OCI-LY7 (cell line): ENCODE results near the gene PEX11B. TPM values are rescaled to one million over a fixed set of nuclear protein-coding genes. Genes with fewer than 3 reads are reported as not detected.

Experiments used
- Bru-seq: library from RNA; stranded (reverse); fragments of 400-500 nt; gene quantifications from one replicate; lab custom pipeline; 2021; lab: Mats Ljungman, UMichigan
- BruChase-seq, 2 experiments: library from RNA; stranded (reverse); fragments of 400-500 nt; gene quantifications; one replicate each; lab custom pipeline; 2021; lab: Mats Ljungman, UMichigan
- BruUV-seq: library from RNA; stranded (reverse); fragments of 400-500 nt; replicated peaks from 2 replicates; lab custom pipeline; 2021; lab: Mats Ljungman, UMichigan
- CTCF ChIA-PET: fragments of 300-600 bp; sonication (Branson Sonifier 250); formaldehyde crosslinking; loops from one replicate; lab custom pipeline; 2022; ENCODE audit warnings: antibody characterized with exemption; ENCODE audit not compliant: unreplicated experiment; lab: Charles Lee
- POLR2A ChIA-PET: fragments of 300-600 bp; sonication (Branson Sonifier 250); formaldehyde crosslinking; loops from one replicate; lab custom pipeline; 2022; ENCODE audit warnings: antibody characterized with exemption; lab: Charles Lee
- DNase-seq: peaks from one replicate; pipeline ENCODE4 v3.0.0-alpha.2; 2015; ENCODE audit warnings: low spot score
- H2AFZ ChIP-seq: fragments of 200-600 bp; sonication (generic), shearing (Covaris generic); 2 replicates; pipeline ENCODE4 v1.6.1; 2014; ENCODE audit warnings: mild to moderate bottlenecking, antibody characterized with exemption, low read length, moderate library complexity
- H3K27ac ChIP-seq: fragments of 200-600 bp; sonication (generic); 2 replicates; pipeline ENCODE4 v1.5.1; 2014; ENCODE audit warnings: mixed run types, low read depth, mild to moderate bottlenecking, moderate library complexity, low read length, inconsistent platforms; ENCODE audit not compliant: poor library complexity, severe bottlenecking
- H3K36me3 ChIP-seq: fragments of 200-600 bp; sonication (generic); 2 replicates; pipeline ENCODE4 v1.6.1; 2014; ENCODE audit warnings: mild to moderate bottlenecking, antibody characterized with exemption, low read length, moderate library complexity, mixed read lengths; ENCODE audit not compliant: insufficient read depth
- H3K4me1 ChIP-seq: fragments of 200-600 bp; sonication (generic); 2 replicates; pipeline ENCODE4 v1.5.1; 2014; ENCODE audit warnings: mild to moderate bottlenecking, low read length; ENCODE audit not compliant: insufficient read depth, poor library complexity, severe bottlenecking
- H3K4me2 ChIP-seq: fragments of 200-600 bp; sonication (generic); 2 replicates; pipeline ENCODE4 v1.6.1; 2014; ENCODE audit warnings: mild to moderate bottlenecking, low read length
- H3K4me3 ChIP-seq: fragments of 200-600 bp; sonication (generic); 2 replicates; pipeline ENCODE4 v1.5.1; 2014; ENCODE audit warnings: mild to moderate bottlenecking, low read depth, low read length; ENCODE audit not compliant: poor library complexity, severe bottlenecking
- H3K79me2 ChIP-seq: fragments of 200-600 bp; sonication (generic); 2 replicates; pipeline ENCODE4 v1.6.1; 2016; ENCODE audit warnings: low read depth, mild to moderate bottlenecking, low read length, moderate library complexity, mixed read lengths; ENCODE audit not compliant: insufficient read depth
- H3K9me2 ChIP-seq: fragments of 200-600 bp; sonication (generic); 2 replicates; pipeline ENCODE4 v1.6.1; 2016; ENCODE audit warnings: mild to moderate bottlenecking, low read length, mixed read lengths; ENCODE audit not compliant: insufficient read depth
- H3K9me3 ChIP-seq: fragments of 200-600 bp; sonication (generic); 2 replicates; pipeline ENCODE4 v1.6.1; 2014; ENCODE audit warnings: mild to moderate bottlenecking, mixed run types, low read length, mixed read lengths
- H4K20me1 ChIP-seq: fragments of 200-600 bp; sonication (generic); 2 replicates; pipeline ENCODE4 v1.6.1; 2014; ENCODE audit warnings: mild to moderate bottlenecking, antibody characterized with exemption, low read length, moderate library complexity, mixed read lengths; ENCODE audit not compliant: insufficient read depth
- EZH2phosphoT487 ChIP-seq: fragments of 200-600 bp; sonication (generic); IDR thresholded peaks from 2 replicates; pipeline ENCODE4 v1.6.1; 2018; ENCODE audit warnings: low read depth, borderline replicate concordance, mild to moderate bottlenecking, mixed run types, antibody characterized with exemption, low read length, moderate library complexity, mixed read lengths
- intact Hi-C: fragments of 100-400 bp; cut with micrococcal nuclease; formaldehyde crosslinking; loops from one replicate; pipeline ENCODE4 v1.10.0; 2022; ENCODE audit not compliant: unreplicated experiment
- long read RNA-seq: library from polyadenylated mRNA; stranded (forward); transcript quantifications from one replicate; pipeline ENCODE4 v2.0.0, GENCODE V29; 2022
- total RNA-seq, 2 experiments: library from RNA; depleted of rRNA in 1 of 2; stranded (reverse); fragments of >200 nt in 1 of 2; shearing (Covaris generic) in 1 of 2; gene quantifications; 2 replicates each; pipeline ENCODE4 v1.2.3, GENCODE V29; 2014 to 2022
- TF ChIP-seq, protein P1 (sequence below): fragments of 200-600 bp; sonication (generic); conservative IDR thresholded peaks from 2 replicates; pipeline ENCODE4 v1.5.1; 2014; ENCODE audit warnings: mild to moderate bottlenecking, antibody characterized with exemption, low read length, moderate library complexity, mixed read lengths

The PEX11B gene, protein sequence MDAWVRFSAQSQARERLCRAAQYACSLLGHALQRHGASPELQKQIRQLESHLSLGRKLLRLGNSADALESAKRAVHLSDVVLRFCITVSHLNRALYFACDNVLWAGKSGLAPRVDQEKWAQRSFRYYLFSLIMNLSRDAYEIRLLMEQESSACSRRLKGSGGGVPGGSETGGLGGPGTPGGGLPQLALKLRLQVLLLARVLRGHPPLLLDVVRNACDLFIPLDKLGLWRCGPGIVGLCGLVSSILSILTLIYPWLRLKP
- total RNA-seq (2014; rRNA removed; shearing (Covaris generic)), result 18.2 and 19.5 TPM in 2 replicates
- total RNA-seq (2022), result 29.8 and 32.9 TPM in 2 replicates
- percentile 71 among the genes with signal in this experiment for Bru-seq, nascent RNA
- BruChase-seq, experiment 1, labeled RNA remaining after a 6-hour chase, result percentile 74 among the genes with signal in this experiment
- percentile 87 among the genes with signal in this experiment for BruChase-seq, experiment 2, labeled RNA remaining after a 2-hour chase
- long read RNA-seq, transcript PEX11B-201 (4 exons, 1,740 nt), result major isoform, 55 of 70 reads
- long read RNA-seq, partial matches to known transcripts, result 1 of 70 reads
- long read RNA-seq, other reads (novel, unspliced or antisense), result 14 of 70 reads

- H3K79me2 ChIP-seq, result no peaks in the 10 kb centered on the region
- ChIA-PET POLR2A (interaction anchor here (0.5 to 2.0 kb wide), 7 partner anchors 9 to 66 kb away, joined by 3 to 9 read pairs (median 3); partner anchors contain the start of genes LIX1L and RBM8A), CTCF (interaction anchor here (0.6 to 0.9 kb wide), 3 partner anchors 9 to 83 kb away, joined by 3 read pairs; partner anchors contain the start of genes POLR3GL and RBM8A)
- no peaks in the 10 kb centered on the region for H3K9me2 ChIP-seq
- H3K36me3 ChIP-seq, result peaks cover 28% of the 10 kb centered on the region
- DNase-seq, result peak; percentile 89
- peak within 1 kb of the TSS; percentile 77 for H3K4me2 ChIP-seq
- H2AFZ ChIP-seq, result peak within 1 kb of the TSS; percentile 70; the same call in 1 of the 2 replicates
- TF ChIP-seq, protein P1, sequence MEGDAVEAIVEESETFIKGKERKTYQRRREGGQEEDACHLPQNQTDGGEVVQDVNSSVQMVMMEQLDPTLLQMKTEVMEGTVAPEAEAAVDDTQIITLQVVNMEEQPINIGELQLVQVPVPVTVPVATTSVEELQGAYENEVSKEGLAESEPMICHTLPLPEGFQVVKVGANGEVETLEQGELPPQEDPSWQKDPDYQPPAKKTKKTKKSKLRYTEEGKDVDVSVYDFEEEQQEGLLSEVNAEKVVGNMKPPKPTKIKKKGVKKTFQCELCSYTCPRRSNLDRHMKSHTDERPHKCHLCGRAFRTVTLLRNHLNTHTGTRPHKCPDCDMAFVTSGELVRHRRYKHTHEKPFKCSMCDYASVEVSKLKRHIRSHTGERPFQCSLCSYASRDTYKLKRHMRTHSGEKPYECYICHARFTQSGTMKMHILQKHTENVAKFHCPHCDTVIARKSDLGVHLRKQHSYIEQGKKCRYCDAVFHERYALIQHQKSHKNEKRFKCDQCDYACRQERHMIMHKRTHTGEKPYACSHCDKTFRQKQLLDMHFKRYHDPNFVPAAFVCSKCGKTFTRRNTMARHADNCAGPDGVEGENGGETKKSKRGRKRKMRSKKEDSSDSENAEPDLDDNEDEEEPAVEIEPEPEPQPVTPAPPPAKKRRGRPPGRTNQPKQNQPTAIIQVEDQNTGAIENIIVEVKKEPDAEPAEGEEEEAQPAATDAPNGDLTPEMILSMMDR, result no peak
- no peak for TF ChIP-seq EZH2phosphoT487
- BruUV-seq, result no TSS peak
- H3K4me3 ChIP-seq, result peak within 1 kb of the TSS; percentile 85
- intact Hi-C loops, result no loop called here
- H3K27ac ChIP-seq, result peak within 1 kb of the TSS; percentile 58
- H4K20me1 ChIP-seq, result no peaks in the 10 kb centered on the region
- H3K4me1 ChIP-seq, result peaks cover 16% of the 10 kb centered on the region
- no peaks in the 10 kb centered on the region for H3K9me3 ChIP-seq
Observed at GRCh38 chr1:145918144-145918991, at the start of gene PEX11B. Gene PEX11B, minus strand, starts transcription at chr1:145918717. Its CDS starts 29 bp downstream, at chr1:145918688.

DNA sequence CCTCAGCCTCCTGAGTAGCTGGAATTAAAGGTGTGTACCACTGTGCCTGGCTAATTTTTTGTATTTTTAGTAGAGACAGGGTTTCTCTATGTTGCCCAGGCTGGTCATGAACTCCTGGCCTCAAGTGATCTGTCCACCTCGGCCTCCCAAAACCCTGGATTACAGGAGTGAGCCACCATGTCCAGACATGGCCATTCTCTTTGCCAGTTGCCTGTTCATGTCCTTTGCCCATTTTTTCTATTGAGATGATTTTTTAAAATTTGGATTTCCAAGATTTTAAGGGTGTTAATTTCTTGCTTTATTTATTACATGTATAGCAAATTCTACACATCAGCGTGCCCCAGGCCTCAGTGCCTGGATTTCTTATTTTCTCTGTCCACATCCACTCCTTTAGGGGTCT is 48.8 kb upstream of the PEX11B start:
- ChIA-PET CTCF (no interaction called here), POLR2A (interaction anchor here (0.7 to 5.5 kb wide), 3 partner anchors 10 to 109 kb away, joined by 4 to 58 read pairs (median 12); partner anchors contain the start of genes LIX1L and PIAS3)
- TF ChIP-seq, protein P1, result no peak
- TF ChIP-seq EZH2phosphoT487, result no peak
- Histone ChIP-seq H3K4me3 (no peak overlapping the region), H3K36me3 (peaks cover 6% of the 10 kb centered on the region), H3K79me2 (peaks cover 6% of the 10 kb centered on the region; the same call in 1 of the 2 replicates), H3K9me3 (peaks cover 3% of the 10 kb centered on the region; the same call in 1 of the 2 replicates), H3K9me2 (no peaks in the 10 kb centered on the region), H3K4me1 (peaks cover 23% of the 10 kb centered on the region), H4K20me1 (no peaks in the 10 kb centered on the region), H3K4me2 (no peak overlapping the region), H2AFZ (no peak overlapping the region), H3K27ac (no peak overlapping the region)
- BruUV-seq, result no TSS peak
- intact Hi-C loops, result no loop called here
- DNase-seq, result no peak
